Subcutaneous adipose tissue (tissue), 4 donors: Measurements from ENCODE around the gene TTC28. TPM values are rescaled to one million over a fixed set of nuclear protein-coding genes. Genes with fewer than 3 reads are reported as not detected.

Source experiments
- total RNA-seq, 4 donors: library from RNA; depleted of rRNA; stranded (reverse); fragments of >200 nt; gene quantifications; one replicate each; pipeline ENCODE4 v1.1.0, GENCODE V29; 2016
- TF ChIP-seq, protein P1 (sequence below): fragments of 450-650 bp; IDR thresholded peaks from one replicate; pipeline ENCODE4 v1.5.1; 2016; ENCODE audit warnings: low read depth, mild to moderate bottlenecking, control low read depth, antibody characterized with exemption, moderate library complexity

TTC28 gene
- total RNA-seq, 4 donors from 2014 or later, result 42.6 to 71.6 (median 43.4) TPM

DNA sequence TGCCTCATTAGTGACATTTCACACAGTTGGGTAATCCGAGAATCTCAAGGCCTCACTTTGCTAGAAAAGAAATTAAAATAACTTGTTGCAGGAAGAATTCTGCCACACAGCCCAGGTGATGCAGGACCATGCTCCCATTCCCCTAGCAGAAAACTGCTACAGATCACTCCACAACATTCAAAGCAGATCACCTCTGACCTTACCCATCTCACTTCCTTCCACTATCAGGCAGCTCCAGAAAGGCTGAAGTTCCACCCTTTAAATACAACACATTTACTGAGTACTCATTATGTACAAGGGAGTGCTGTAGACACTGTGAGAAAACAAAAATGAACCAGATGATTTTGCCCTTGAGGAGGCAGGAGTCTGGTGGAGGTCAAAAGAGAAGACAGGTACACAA, 231.0 kb downstream of the TTC28 start:
- TF ChIP-seq, protein P1, sequence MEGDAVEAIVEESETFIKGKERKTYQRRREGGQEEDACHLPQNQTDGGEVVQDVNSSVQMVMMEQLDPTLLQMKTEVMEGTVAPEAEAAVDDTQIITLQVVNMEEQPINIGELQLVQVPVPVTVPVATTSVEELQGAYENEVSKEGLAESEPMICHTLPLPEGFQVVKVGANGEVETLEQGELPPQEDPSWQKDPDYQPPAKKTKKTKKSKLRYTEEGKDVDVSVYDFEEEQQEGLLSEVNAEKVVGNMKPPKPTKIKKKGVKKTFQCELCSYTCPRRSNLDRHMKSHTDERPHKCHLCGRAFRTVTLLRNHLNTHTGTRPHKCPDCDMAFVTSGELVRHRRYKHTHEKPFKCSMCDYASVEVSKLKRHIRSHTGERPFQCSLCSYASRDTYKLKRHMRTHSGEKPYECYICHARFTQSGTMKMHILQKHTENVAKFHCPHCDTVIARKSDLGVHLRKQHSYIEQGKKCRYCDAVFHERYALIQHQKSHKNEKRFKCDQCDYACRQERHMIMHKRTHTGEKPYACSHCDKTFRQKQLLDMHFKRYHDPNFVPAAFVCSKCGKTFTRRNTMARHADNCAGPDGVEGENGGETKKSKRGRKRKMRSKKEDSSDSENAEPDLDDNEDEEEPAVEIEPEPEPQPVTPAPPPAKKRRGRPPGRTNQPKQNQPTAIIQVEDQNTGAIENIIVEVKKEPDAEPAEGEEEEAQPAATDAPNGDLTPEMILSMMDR, result no peak

DNA sequence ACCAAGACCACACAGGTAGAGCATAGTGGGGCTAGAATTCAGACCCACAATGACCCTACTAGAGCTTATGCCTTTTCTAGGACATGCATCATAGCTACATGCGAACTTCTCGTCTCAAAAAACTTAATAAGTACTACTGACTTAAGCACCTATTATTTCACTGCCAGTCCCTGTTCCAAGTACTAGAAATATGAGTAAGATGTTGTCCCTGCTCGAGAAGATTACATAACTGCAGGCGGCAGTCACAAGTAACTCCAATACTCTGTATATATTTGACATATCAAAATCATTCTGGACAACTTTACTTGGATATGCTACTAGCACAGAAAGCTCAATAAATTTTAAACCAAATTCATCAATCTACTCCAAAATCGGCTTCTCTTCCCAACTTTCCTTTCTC, 235.0 kb downstream of the TTC28 start:
- TF ChIP-seq, protein P1, result no peak

DNA sequence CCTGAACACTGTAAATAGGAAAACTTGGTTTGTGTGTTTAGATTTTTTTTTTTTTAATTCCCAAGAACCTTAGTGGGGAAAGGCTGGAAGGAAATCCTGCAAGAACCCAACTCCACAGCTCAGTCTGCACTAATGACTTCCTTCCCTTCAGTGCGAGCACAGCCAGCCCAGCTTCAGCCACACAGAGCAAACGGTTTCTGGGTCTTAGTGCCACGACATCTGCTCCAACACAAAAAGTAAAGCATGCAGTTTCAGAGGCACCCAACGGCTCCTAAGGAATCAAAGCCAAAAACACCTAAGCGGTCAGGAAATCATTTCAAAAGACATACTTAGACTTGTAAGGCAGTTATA, 236.1 kb downstream of the TTC28 start:
- TF ChIP-seq, protein P1, result no peak

DNA sequence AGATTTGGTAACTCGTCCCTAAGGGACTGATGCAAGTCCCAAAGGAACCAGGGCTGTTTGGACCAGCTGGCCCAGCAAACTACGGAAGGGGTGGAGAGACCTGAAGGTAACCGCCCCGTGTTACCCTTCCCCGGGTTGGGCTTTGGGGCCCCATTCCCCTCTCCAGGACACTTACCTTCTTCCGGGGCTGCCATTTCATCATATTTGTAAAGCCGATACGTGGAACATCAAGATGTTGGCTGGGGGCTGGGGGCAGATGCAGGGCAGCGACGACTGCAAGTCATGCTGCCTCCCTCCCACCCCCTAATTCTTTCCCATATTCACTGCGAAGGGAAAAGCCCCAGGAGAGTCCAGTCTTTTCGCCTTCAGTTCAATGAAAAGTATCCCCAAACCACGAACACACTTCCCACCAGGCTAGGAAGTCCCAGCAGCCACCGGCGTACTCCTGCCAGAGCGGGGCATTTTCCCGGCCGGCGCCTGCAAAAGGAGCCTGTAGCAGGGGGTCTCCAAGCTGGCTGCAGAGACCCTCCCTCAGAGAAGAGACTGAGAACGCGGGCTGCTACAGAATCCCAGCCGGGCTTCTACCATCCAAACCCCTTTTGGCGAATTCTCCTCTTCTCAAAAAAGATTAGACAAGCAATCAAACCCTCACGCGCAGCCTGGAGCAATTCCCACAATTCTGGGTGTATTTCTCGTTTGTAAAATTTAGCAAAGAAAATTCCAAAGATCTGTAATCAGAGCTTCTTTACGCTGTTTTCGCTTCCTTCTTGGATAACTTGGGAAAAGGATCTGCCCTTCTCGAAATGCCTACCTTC, 236.7 kb downstream of the TTC28 start:
- TF ChIP-seq, protein P1, result no peak

DNA sequence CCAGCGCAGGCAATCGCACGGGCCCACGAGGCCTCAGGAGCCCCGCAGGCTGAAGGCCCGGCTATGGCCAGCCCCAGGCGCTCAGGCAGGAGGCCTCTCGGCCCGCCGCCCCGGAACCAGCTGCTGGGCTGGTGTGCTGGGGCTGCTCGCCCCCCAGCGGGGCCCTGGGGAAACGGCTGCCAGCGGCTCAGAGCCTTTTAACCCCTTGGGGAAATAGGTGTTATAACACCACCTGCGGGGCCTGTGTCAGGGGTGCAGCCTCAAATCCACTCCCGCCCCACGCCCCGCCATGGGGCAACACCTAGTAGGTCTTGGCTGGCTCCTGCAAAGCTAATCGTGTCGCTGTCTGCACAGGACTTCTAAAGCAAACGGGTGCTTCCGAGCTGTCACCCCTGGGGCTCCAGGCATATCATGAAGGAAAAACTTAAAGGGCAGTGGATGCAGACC, 237.4 kb downstream of the TTC28 start:
- TF ChIP-seq, protein P1, result no peak

DNA sequence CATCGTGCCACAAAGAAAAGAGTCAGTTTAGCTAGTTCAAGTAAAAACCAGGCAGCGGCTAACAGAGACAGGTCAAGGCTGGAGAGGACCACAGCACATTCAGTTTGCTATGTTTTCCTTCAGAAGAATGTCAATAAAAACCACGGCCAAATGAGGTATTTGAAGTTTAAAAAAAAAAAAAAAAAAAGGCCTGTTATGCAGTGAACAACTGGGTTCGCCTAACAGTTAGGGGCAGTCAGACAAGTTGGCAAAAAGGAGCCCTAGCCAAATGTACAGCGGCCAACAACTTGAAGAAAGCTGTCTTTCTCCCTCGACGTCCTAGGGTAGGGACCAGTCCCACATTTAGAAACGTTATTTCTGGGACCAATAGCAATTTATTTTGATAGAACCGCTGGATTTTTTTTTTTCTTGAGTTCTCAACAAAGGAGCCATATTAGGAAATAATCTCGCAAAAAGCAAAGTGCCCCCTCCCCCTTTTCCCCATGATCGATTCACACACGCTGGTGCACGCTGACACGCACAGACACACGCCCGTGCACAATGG, 237.8 kb downstream of the TTC28 start:
- TF ChIP-seq, protein P1, result no peak

DNA sequence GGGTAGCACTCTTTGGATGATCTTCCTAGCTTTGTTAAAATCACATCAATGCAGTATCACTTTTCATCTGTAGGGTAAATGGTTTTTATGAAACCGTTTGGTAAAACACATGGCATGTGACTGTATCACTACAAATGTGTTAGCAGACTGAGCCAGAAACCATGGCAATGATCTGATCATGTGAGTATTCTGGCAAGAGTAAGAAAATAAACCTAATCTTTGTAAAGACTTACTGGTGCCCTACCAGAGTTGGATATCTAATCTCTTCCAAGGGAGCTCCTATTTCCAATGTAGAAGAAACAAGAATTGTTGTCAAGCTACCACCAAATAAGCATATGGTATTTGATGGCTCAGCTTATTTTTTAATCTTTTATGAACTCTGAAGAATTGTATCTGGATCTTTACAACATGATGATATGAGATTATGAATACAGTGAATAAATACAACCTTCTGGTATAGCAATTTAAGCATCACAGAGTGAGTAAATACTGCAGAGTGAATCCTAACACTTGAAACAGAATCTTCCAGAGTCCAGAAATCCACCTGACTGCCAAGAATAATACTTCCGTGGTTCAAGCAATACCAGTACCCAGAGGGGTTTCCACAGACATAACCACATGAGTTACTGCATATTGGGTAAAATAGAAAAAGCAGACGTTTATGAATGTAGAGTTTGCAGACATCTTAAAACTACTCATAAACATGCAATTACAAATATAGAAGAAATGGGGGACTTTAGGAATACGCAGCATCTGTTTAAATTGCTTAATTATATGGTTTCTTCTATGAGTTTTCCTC, 238.8 kb downstream of the TTC28 start:
- TF ChIP-seq, protein P1, result no peak
